Hepatocyte (in vitro differentiated cells): Measurements from ENCODE around the gene SUN3. TPM values are rescaled to one million over a fixed set of nuclear protein-coding genes. Genes with fewer than 3 reads are reported as not detected.

ENCODE experiments used
- DNase-seq: peaks from one replicate; pipeline ENCODE4 v3.0.0-alpha.2; 2016; ENCODE audit warnings: low spot score
- H2AFZ ChIP-seq: fragments of 200-600 bp; sonication (generic); 2 replicates; pipeline ENCODE4 v1.6.0; 2016; ENCODE audit warnings: antibody characterized with exemption, mild to moderate bottlenecking
- H3K27ac ChIP-seq: fragments of 200-600 bp; sonication (generic); 2 replicates; pipeline ENCODE4 v1.5.1; 2016; ENCODE audit warnings: mild to moderate bottlenecking
- H3K27me3 ChIP-seq: fragments of 200-600 bp; sonication (generic); 2 replicates; pipeline ENCODE4 v1.6.1; 2016
- H3K36me3 ChIP-seq: fragments of 200-600 bp; sonication (generic); replicated peaks from 2 replicates; pipeline ENCODE4 v1.5.1; 2016; ENCODE audit warnings: low read depth; ENCODE audit not compliant: insufficient read depth
- H3K4me1 ChIP-seq: fragments of 200-600 bp; sonication (generic); 2 replicates; pipeline ENCODE4 v1.5.1; 2016; ENCODE audit warnings: mild to moderate bottlenecking, moderate library complexity; ENCODE audit not compliant: insufficient read depth
- H3K4me2 ChIP-seq: fragments of 200-600 bp; sonication (generic); 2 replicates; pipeline ENCODE4 v1.6.0; 2016
- H3K4me3 ChIP-seq: fragments of 200-600 bp; sonication (generic); 2 replicates; pipeline ENCODE4 v1.5.1; 2016; ENCODE audit warnings: mild to moderate bottlenecking
- H3K79me2 ChIP-seq: fragments of 200-600 bp; sonication (generic); 2 replicates; pipeline ENCODE4 v1.6.0; 2017; ENCODE audit warnings: mild to moderate bottlenecking
- H3K9me2 ChIP-seq: fragments of 200-600 bp; sonication (generic); replicated peaks from 2 replicates; pipeline ENCODE4 v1.6.0; 2017; ENCODE audit warnings: mild to moderate bottlenecking; ENCODE audit not compliant: insufficient read depth
- H3K9me3 ChIP-seq: fragments of 200-600 bp; sonication (generic); 2 replicates; pipeline ENCODE4 v1.5.1; 2016; ENCODE audit warnings: low read depth, mild to moderate bottlenecking
- H4K20me1 ChIP-seq: fragments of 200-600 bp; sonication (generic); 2 replicates; pipeline ENCODE4 v1.6.0; 2016; ENCODE audit warnings: mild to moderate bottlenecking; ENCODE audit not compliant: insufficient read depth, poor library complexity, severe bottlenecking
- CTCF ChIP-seq: fragments of 200-600 bp; sonication (generic); IDR thresholded peaks from 2 replicates; pipeline ENCODE4 v1.5.1; 2016; ENCODE audit warnings: antibody characterized with exemption, mild to moderate bottlenecking; ENCODE audit not compliant: poor library complexity
- EZH2 ChIP-seq: fragments of 200-600 bp; sonication (generic); IDR thresholded peaks from 2 replicates; pipeline ENCODE4 v1.6.1; 2016; ENCODE audit warnings: antibody characterized with exemption, mild to moderate bottlenecking, borderline replicate concordance
- EZH2phosphoT487 ChIP-seq: fragments of 200-600 bp; sonication (generic); IDR thresholded peaks from one replicate; pipeline ENCODE4 v1.6.1; 2018; ENCODE audit warnings: antibody characterized with exemption, mild to moderate bottlenecking, low read depth, moderate library complexity; ENCODE audit not compliant: unreplicated experiment, severe bottlenecking
- WGBS: methylation state at CpG from one replicate; pipeline ENCODE4 v1.1.6; 2016; ENCODE audit warnings: low lambda C conversion rate; ENCODE audit errors: missing lambda C conversion rate; 5-methylcytosine and 5-hydroxymethylcytosine counted together
- polyA plus RNA-seq: library from polyadenylated mRNA; unstranded; fragments of >200 nt; fragmentation: Nextera tagmentation; extraction: Ambion mirVana; gene quantifications from 2 replicates; pipeline ENCODE4 v1.2.1, GENCODE V29; 2016
- total RNA-seq: library from RNA; depleted of rRNA; stranded (reverse); fragments of >200 nt; gene quantifications from 2 replicates; pipeline ENCODE4 v1.2.3, GENCODE V29; 2014

SUN3 gene
- total and polyA plus RNA-seq, 2 experiments from 2014 or later, result not detected

DNA sequence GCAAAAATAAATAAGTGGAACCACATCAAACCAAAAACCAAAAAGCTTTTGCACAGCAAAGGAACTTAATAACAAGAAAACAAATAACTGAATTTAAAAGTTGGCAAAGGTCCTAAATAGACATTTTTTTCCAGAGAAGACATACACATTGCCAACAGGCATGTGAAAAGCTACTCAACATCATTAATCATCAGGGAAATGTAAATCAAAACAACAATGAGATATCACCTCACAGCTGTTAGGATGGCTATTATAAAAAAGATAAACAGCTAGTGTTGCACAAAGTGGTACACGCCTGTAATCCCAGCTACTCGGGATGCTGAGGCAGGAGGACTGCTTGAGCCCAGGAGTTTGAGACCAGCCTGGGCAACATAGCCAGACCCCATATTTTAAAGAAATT is 2.2 kb upstream of the SUN3 start:
- TF ChIP-seq EZH2 (no peak), EZH2phosphoT487 (no peak), CTCF (no peak)
- Histone ChIP-seq H3K9me3 (no peaks in the 10 kb centered on the region), H3K79me2 (no peaks in the 10 kb centered on the region), H3K9me2 (no peaks in the 10 kb centered on the region), H3K4me1 (peaks cover 6% of the 10 kb centered on the region), H4K20me1 (no peaks in the 10 kb centered on the region), H3K27me3 (peaks cover 18% of the 10 kb centered on the region), H3K4me3 (no peak overlapping the region), H3K4me2 (no peak overlapping the region), H2AFZ (no peak overlapping the region), H3K27ac (no peak overlapping the region), H3K36me3 (no peaks in the 10 kb centered on the region)
- no peak for DNase-seq
- 85% methylated on average over 2 of the region's 2 CpGs for WGBS

GRCh38 chr7:48025624-48026023 is 3.3 kb downstream of the SUN3 start:
- Histone ChIP-seq H3K4me2 (peak overlapping the region; percentile 27), H3K79me2 (no peaks in the 10 kb centered on the region), H3K36me3 (no peaks in the 10 kb centered on the region), H3K27ac (no peak overlapping the region), H3K9me3 (no peaks in the 10 kb centered on the region), H3K27me3 (no peaks in the 10 kb centered on the region), H4K20me1 (no peaks in the 10 kb centered on the region), H3K4me3 (no peak overlapping the region), H2AFZ (no peak overlapping the region), H3K9me2 (no peaks in the 10 kb centered on the region), H3K4me1 (no peaks in the 10 kb centered on the region)
- TF ChIP-seq EZH2phosphoT487, result no peak
- TF ChIP-seq EZH2, result no peak
- no peak for TF ChIP-seq CTCF
- peak; percentile 26 for DNase-seq
- 60% methylated on average over 5 of the region's 5 CpGs for WGBS

- Histone ChIP-seq H2AFZ (no peak overlapping the region), H3K79me2 (no peaks in the 10 kb centered on the region), H3K36me3 (no peaks in the 10 kb centered on the region), H3K4me3 (no peak overlapping the region), H3K9me3 (no peaks in the 10 kb centered on the region), H3K9me2 (no peaks in the 10 kb centered on the region), H3K4me1 (no peaks in the 10 kb centered on the region), H3K27ac (no peak overlapping the region), H4K20me1 (no peaks in the 10 kb centered on the region), H3K27me3 (no peaks in the 10 kb centered on the region), H3K4me2 (no peak overlapping the region)
- 92% methylated on average over 4 of the region's 4 CpGs for WGBS
- TF ChIP-seq CTCF (no peak), EZH2phosphoT487 (no peak), EZH2 (no peak)
- no peak for DNase-seq
Measured at GRCh38 chr7:48017674-48018073, 11.2 kb downstream of the SUN3 start.

GRCh38 chr7:48016641-48017040 is 12.3 kb downstream of the SUN3 start:
- no peaks in the 10 kb centered on the region for H3K79me2 ChIP-seq
- H4K20me1 ChIP-seq, result no peaks in the 10 kb centered on the region
- H3K36me3 ChIP-seq, result no peaks in the 10 kb centered on the region
- no peaks in the 10 kb centered on the region for H3K9me3 ChIP-seq
- H3K4me1 ChIP-seq, result no peaks in the 10 kb centered on the region
- H3K4me3 ChIP-seq, result no peak overlapping the region
- no peak overlapping the region for H3K27ac ChIP-seq
- TF ChIP-seq EZH2phosphoT487 (no peak), CTCF (no peak), EZH2 (no peak)
- no peak overlapping the region for H3K4me2 ChIP-seq
- no peak for DNase-seq
- no peaks in the 10 kb centered on the region for H3K27me3 ChIP-seq
- H3K9me2 ChIP-seq, result no peaks in the 10 kb centered on the region
- H2AFZ ChIP-seq, result no peak overlapping the region
